HEK293 (cell line): ENCODE data around the gene PADI3.

ENCODE experiments used
- CTCF ChIA-PET: fragments of 350-600 bp; formaldehyde crosslinking; extraction: SDS; loops from one replicate; lab custom pipeline; 2021; ENCODE audit warnings: antibody characterized with exemption; lab: Yijun Ruan, JAX
- POLR2A ChIA-PET: fragments of 300-600 bp; formaldehyde crosslinking; extraction: SDS; loops from one replicate; lab custom pipeline; 2020; ENCODE audit warnings: antibody characterized with exemption, inconsistent platforms; lab: Yijun Ruan, JAX
- H3K27ac ChIP-seq: fragments of 200-500 bp; sonication (Bioruptor generic); 2 replicates; pipeline ENCODE4 v1.5.1; 2014; ENCODE audit warnings: low read depth, low read length, control low read depth, inconsistent platforms; ENCODE audit errors: extremely low read depth
- H3K36me3 ChIP-seq, 2 experiments: fragments of 200-500 bp in 1 of 2; sonication (Bioruptor generic) in 1 of 2; 1 replicate in 1 of 2; 2 replicates in 1 of 2; pipeline ENCODE4 v1.5.1; 2014 to 2017; ENCODE audit warnings: inconsistent platforms in 2 of 2, low read length in 2 of 2; ENCODE audit not compliant: control insufficient read depth in 2 of 2, insufficient read depth in 1 of 2
- H3K4me1 ChIP-seq: fragments of 200-500 bp; sonication (Bioruptor generic); 2 replicates; pipeline ENCODE4 v1.5.1; 2014; ENCODE audit warnings: mild to moderate bottlenecking, low read length, inconsistent platforms; ENCODE audit not compliant: control insufficient read depth, insufficient read depth
- H3K4me3 ChIP-seq: 2 replicates; pipeline ENCODE4 v1.5.1; 2011; ENCODE audit warnings: low read depth, mild to moderate bottlenecking, control low read depth, low read length, moderate library complexity
- H3K9me3 ChIP-seq: fragments of 200-500 bp; sonication (Bioruptor generic); 2 replicates; pipeline ENCODE4 v1.5.1; 2014; ENCODE audit warnings: low read depth, low read length, inconsistent platforms; ENCODE audit not compliant: control insufficient read depth, insufficient read depth
- FEZF1 ChIP-seq: fragments of 450-650 bp; formaldehyde crosslinking; IDR thresholded peaks from 2 replicates; pipeline ENCODE4 v1.5.1; 2016; ENCODE audit warnings: missing biosample characterization, missing genetic modification characterization
- KLF10 ChIP-seq: fragments of 450-650 bp; IDR thresholded peaks from 2 replicates; pipeline ENCODE4 v1.5.1; 2018; ENCODE audit warnings: missing biosample characterization, mild to moderate bottlenecking, missing genetic modification characterization
- PRDM1 ChIP-seq: fragments of 450-650 bp; formaldehyde crosslinking; IDR thresholded peaks from 2 replicates; pipeline ENCODE4; 2016; ENCODE audit warnings: missing biosample characterization, missing genetic modification characterization
- SCRT2 ChIP-seq: fragments of 450-650 bp; formaldehyde crosslinking; IDR thresholded peaks from 2 replicates; pipeline ENCODE4 v1.5.1; 2016; ENCODE audit warnings: missing biosample characterization, missing genetic modification characterization
- SP3 ChIP-seq: fragments of 450-650 bp; formaldehyde crosslinking; IDR thresholded peaks from 2 replicates; pipeline ENCODE4 v1.5.1; 2016; ENCODE audit warnings: missing biosample characterization, missing genetic modification characterization
- TCF7L2 ChIP-seq: IDR thresholded peaks from 2 replicates; pipeline ENCODE4 v1.6.1; 2011; ENCODE audit warnings: low read depth, mild to moderate bottlenecking, inconsistent platforms, low read length, moderate library complexity, borderline replicate concordance
- YY2 ChIP-seq: fragments of 450-650 bp; formaldehyde crosslinking; IDR thresholded peaks from 2 replicates; pipeline ENCODE4 v1.5.1; 2016; ENCODE audit warnings: missing biosample characterization, missing genetic modification characterization
- ZBTB6 ChIP-seq: fragments of 450-650 bp; formaldehyde crosslinking; IDR thresholded peaks from 2 replicates; pipeline ENCODE4 v1.5.1; 2017; ENCODE audit warnings: missing biosample characterization, missing genetic modification characterization
- ZNF214 ChIP-seq: fragments of 450-650 bp; formaldehyde crosslinking; IDR thresholded peaks from 2 replicates; pipeline ENCODE4 v1.5.1; 2017; ENCODE audit warnings: missing biosample characterization, mild to moderate bottlenecking, missing genetic modification characterization, borderline replicate concordance
- ZNF239 ChIP-seq: fragments of 450-650 bp; formaldehyde crosslinking; IDR thresholded peaks from 2 replicates; pipeline ENCODE4 v1.5.1; 2016; ENCODE audit warnings: missing biosample characterization, missing genetic modification characterization
- ZNF274 ChIP-seq, 2 experiments: fragments of 200-500 bp in 1 of 2; fragments of 450-650 bp in 1 of 2; sonication (Bioruptor generic) in 1 of 2; formaldehyde crosslinking in 1 of 2; IDR thresholded peaks; 2 replicates each; pipeline versions ENCODE4 v1.5.1 to v1.6.1; 2014 to 2016; ENCODE audit warnings: borderline replicate concordance in 1 of 2, inconsistent platforms in 1 of 2, low read length in 1 of 2, missing biosample characterization in 1 of 2, missing genetic modification characterization in 1 of 2
- ZNF366 ChIP-seq: fragments of 450-650 bp; formaldehyde crosslinking; conservative IDR thresholded peaks from 2 replicates; pipeline ENCODE4 v1.5.1; 2016; ENCODE audit warnings: missing biosample characterization, missing genetic modification characterization
- ZNF48 ChIP-seq: fragments of 450-650 bp; formaldehyde crosslinking; IDR thresholded peaks from 2 replicates; pipeline ENCODE4 v1.5.1; 2016; ENCODE audit warnings: missing biosample characterization, missing genetic modification characterization
- ZNF510 ChIP-seq: fragments of 450-650 bp; formaldehyde crosslinking; IDR thresholded peaks from 2 replicates; pipeline ENCODE4 v1.5.1; 2018; ENCODE audit warnings: mild to moderate bottlenecking, missing genetic modification characterization, missing biosample characterization; ENCODE audit not compliant: insufficient replicate concordance
- ZNF530 ChIP-seq: fragments of 450-650 bp; formaldehyde crosslinking; IDR thresholded peaks from 2 replicates; pipeline ENCODE4 v1.5.1; 2016; ENCODE audit warnings: low read depth, missing biosample characterization, missing genetic modification characterization
- ZNF837 ChIP-seq: fragments of 450-650 bp; formaldehyde crosslinking; IDR thresholded peaks from 2 replicates; pipeline ENCODE4 v1.5.1; 2016; ENCODE audit warnings: missing biosample characterization, missing genetic modification characterization
- ZSCAN23 ChIP-seq: fragments of 450-650 bp; formaldehyde crosslinking; IDR thresholded peaks from 2 replicates; pipeline ENCODE4 v1.5.1; 2016; ENCODE audit warnings: missing biosample characterization, missing genetic modification characterization
- TF ChIP-seq, protein P1 (sequence below): fragments of 450-650 bp; formaldehyde crosslinking; IDR thresholded peaks from 2 replicates; pipeline ENCODE4 v1.5.1; 2016; ENCODE audit warnings: missing biosample characterization, missing genetic modification characterization, low read depth
- TF ChIP-seq, protein P2 (sequence below): fragments of 450-650 bp; formaldehyde crosslinking; IDR thresholded peaks from 2 replicates; pipeline ENCODE4 v1.5.1; 2016; ENCODE audit warnings: missing biosample characterization, missing genetic modification characterization

Gene PADI3

GRCh38 chr1:17265162-17265561, 16.3 kb downstream of the PADI3 start:
- H3K9me3 ChIP-seq = no peaks in the 10 kb centered on the region
- H3K4me3 ChIP-seq = no peak overlapping the region
- POLR2A ChIA-PET = no interaction called here
- TF ChIP-seq ZNF837 (tag by site-specific recombination) (no peak), ZNF214 (tag by site-specific recombination) (no peak), ZNF366 (tag by site-specific recombination) (no peak), SP3 (tag by site-specific recombination) (no peak), TCF7L2 (no peak), ZBTB6 (tag by site-specific recombination) (no peak), SCRT2 (tag by site-specific recombination) (no peak), ZNF274 (IDR thresholded peaks at IDR 0.05; ENCODE audit: low read length) (no peak), ZNF274 (tag by site-specific recombination; IDR thresholded peaks at IDR 0.05; ENCODE audit: borderline replicate concordance) (no peak), ZNF530 (tag by site-specific recombination) (no peak), ZNF239 (tag by site-specific recombination) (no peak), ZSCAN23 (tag by site-specific recombination) (no peak), ZNF510 (tag by site-specific recombination) (no peak), ZNF48 (no peak)
- TF ChIP-seq, protein P1, sequence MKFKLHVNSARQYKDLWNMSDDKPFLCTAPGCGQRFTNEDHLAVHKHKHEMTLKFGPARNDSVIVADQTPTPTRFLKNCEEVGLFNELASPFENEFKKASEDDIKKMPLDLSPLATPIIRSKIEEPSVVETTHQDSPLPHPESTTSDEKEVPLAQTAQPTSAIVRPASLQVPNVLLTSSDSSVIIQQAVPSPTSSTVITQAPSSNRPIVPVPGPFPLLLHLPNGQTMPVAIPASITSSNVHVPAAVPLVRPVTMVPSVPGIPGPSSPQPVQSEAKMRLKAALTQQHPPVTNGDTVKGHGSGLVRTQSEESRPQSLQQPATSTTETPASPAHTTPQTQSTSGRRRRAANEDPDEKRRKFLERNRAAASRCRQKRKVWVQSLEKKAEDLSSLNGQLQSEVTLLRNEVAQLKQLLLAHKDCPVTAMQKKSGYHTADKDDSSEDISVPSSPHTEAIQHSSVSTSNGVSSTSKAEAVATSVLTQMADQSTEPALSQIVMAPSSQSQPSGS (tag by site-specific recombination) = no peak
- TF ChIP-seq, all 188 proteins: peak for 0
- CTCF ChIA-PET = interaction anchor here (0.6 to 1.0 kb wide), 2 partner anchors 10 to 144 kb away, joined by 3 to 6 read pairs; no protein-coding TSS in a partner anchor
- H3K36me3 ChIP-seq = no peaks in the 10 kb centered on the region
- no peaks in the 10 kb centered on the region for H3K4me1 ChIP-seq
- no peak overlapping the region for H3K27ac ChIP-seq

GRCh38 chr1:17265950-17266349, 17.1 kb downstream of the PADI3 start:
- no peak for TF ChIP-seq KLF10 (tag by site-specific recombination)
- TF ChIP-seq, protein P2, sequence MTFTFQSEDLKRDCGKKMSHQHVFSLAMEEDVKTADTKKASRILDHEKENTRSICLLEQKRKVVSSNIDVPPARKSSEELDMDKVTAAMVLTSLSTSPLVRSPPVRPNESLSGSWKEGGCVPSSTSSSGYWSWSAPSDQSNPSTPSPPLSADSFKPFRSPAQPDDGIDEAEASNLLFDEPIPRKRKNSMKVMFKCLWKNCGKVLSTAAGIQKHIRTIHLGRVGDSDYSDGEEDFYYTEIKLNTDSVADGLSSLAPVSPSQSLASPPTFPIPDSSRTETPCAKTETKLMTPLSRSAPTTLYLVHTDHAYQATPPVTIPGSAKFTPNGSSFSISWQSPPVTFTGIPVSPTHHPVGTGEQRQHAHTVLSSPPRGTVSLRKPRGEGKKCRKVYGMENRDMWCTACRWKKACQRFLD (tag by site-specific recombination) = no peak
- no peak for TF ChIP-seq FEZF1 (tag by site-specific recombination)
- TF ChIP-seq PRDM1 (tag by site-specific recombination) = no peak
- no peak for TF ChIP-seq YY2 (tag by site-specific recombination)
- TF ChIP-seq, all 188 proteins: peak for 0
- Histone ChIP-seq H3K4me1 (no peaks in the 10 kb centered on the region), H3K9me3 (no peaks in the 10 kb centered on the region), H3K27ac (no peak overlapping the region), H3K36me3 (no peaks in the 10 kb centered on the region), H3K4me3 (no peak overlapping the region)
- ChIA-PET POLR2A (no interaction called here), CTCF (interaction anchor here (1.0 kb wide), 1 partner anchor 10 kb away, joined by 3 read pairs; no protein-coding TSS in a partner anchor)
